ENCODE data around the gene SSH2. TPM values are rescaled to one million over a fixed set of nuclear protein-coding genes. Genes with fewer than 3 reads are reported as not detected.

Gene SSH2
- total and polyA plus RNA-seq, 2 of the 13 experiments (the other 11 are each of a cell fraction or from before 2014, with no cell fraction given), result 6.0 to 6.4 TPM

- no peaks in the 10 kb centered on the region for H3K27me3 ChIP-seq (ENCODE audit: control insufficient read depth in 1 of 2, insufficient read depth in 2 of 2, low read length in 2 of 2)
- ChIA-PET POLR2A (no interaction called here), CTCF (ENCODE audit: low intra/inter-chr PET ratio, low total read pairs) (interaction anchor here (2.1 kb wide), 1 partner anchor 138 kb away, joined by 34 read pairs; no protein-coding TSS in a partner anchor)
- no peak overlapping the region for H3K4me2 ChIP-seq (ENCODE audit: low read depth, low read length)
- no TSS peak for BruUV-seq (replicated peaks)
- FAIRE-seq (no peak), ATAC-seq (no peak), DNase-seq (ENCODE audit: low spot score) (no peak)
- in situ Hi-C loops (cut with HindIII; ENCODE audit: extremely low pct_ligation_motif_present, low pct_unique_long_range_greater_than_20kb), result no loop called here
- no peaks in the 10 kb centered on the region for H3K79me2 ChIP-seq (ENCODE audit: insufficient read depth, low read length)
- WGBS (ENCODE audit: low lambda C conversion rate), result 96% methylated on average over 7 of the region's 7 CpGs
- TF ChIP-seq TOPORS (CRISPR knock-in tag; IDR thresholded peaks at IDR 0.05), result no peak
- H3K4me1 ChIP-seq (ENCODE audit: insufficient read depth, low read length), result peaks cover 21% of the 10 kb centered on the region
- H2AFZ ChIP-seq (ENCODE audit: low read length), result no peak overlapping the region
- H3K9ac ChIP-seq (ENCODE audit: insufficient read depth, low read depth, low read length), result no peak overlapping the region
- H3K27ac ChIP-seq (ENCODE audit: extremely low read length, insufficient read depth, low read length), result no peak overlapping the region
- H3K9me3 ChIP-seq (ENCODE audit: low read length), result no peaks in the 10 kb centered on the region
- H3K4me3 ChIP-seq (replicated peaks in 1 of 3; ENCODE audit: insufficient read depth in 1 of 3, low read depth in 2 of 3, low read length in 3 of 3), result no peak overlapping the region
- no peaks in the 10 kb centered on the region for H4K20me1 ChIP-seq (ENCODE audit: insufficient read depth, low read length)
- peaks cover under 1 to 5% of the 10 kb centered on the region in 2 experiments; a peak in 3 of 5 replicates for H3K36me3 ChIP-seq (replicated peaks in 1 of 2; ENCODE audit: control insufficient read depth in 1 of 2, insufficient read depth in 2 of 2, low read length in 2 of 2)
- intact Hi-C loops (cut with micrococcal nuclease; ENCODE audit: unreplicated experiment), result no loop called here
Measured at GRCh38 chr17:29640981-29641642, 288.9 kb downstream of the SSH2 start.

GRCh38 chr17:29640413-29640812 lies 289.6 kb downstream of the SSH2 start:
- CTCF ChIA-PET (ENCODE audit: low intra/inter-chr PET ratio, low total read pairs), result interaction anchor here (1.3 to 2.1 kb wide), 2 partner anchors 139 to 381 kb away, joined by 7 to 34 read pairs; no protein-coding TSS in a partner anchor
- ATAC-seq (no peak), DNase-seq (ENCODE audit: low spot score) (no peak), FAIRE-seq (no peak)
- intact Hi-C loops (cut with micrococcal nuclease; ENCODE audit: unreplicated experiment) (no loop called here), in situ Hi-C loops (cut with HindIII; ENCODE audit: extremely low pct_ligation_motif_present, low pct_unique_long_range_greater_than_20kb) (no loop called here)
- Histone ChIP-seq H3K4me3 (replicated peaks in 1 of 3; ENCODE audit: insufficient read depth in 1 of 3, low read depth in 2 of 3, low read length in 3 of 3) (no peak overlapping the region), H3K79me2 (ENCODE audit: insufficient read depth, low read length) (no peaks in the 10 kb centered on the region), H3K4me1 (ENCODE audit: insufficient read depth, low read length) (peaks cover 21% of the 10 kb centered on the region), H3K36me3 (replicated peaks in 1 of 2; ENCODE audit: control insufficient read depth in 1 of 2, insufficient read depth in 2 of 2, low read length in 2 of 2) (peaks cover 1 to 11% of the 10 kb centered on the region in 2 experiments; a peak in 3 of 5 replicates), H3K9ac (ENCODE audit: insufficient read depth, low read depth, low read length) (no peak overlapping the region), H3K27ac (ENCODE audit: extremely low read length, insufficient read depth, low read length) (no peak overlapping the region), H3K9me3 (ENCODE audit: low read length) (no peaks in the 10 kb centered on the region), H4K20me1 (ENCODE audit: insufficient read depth, low read length) (no peaks in the 10 kb centered on the region), H2AFZ (ENCODE audit: low read length) (no peak overlapping the region), H3K4me2 (ENCODE audit: low read depth, low read length) (no peak overlapping the region), H3K27me3 (ENCODE audit: control insufficient read depth in 1 of 2, insufficient read depth in 2 of 2, low read length in 2 of 2) (no peaks in the 10 kb centered on the region)
- POLR2A ChIA-PET, result no interaction called here
- WGBS (ENCODE audit: low lambda C conversion rate), result 90% methylated on average over 2 of the region's 2 CpGs
- BruUV-seq (replicated peaks), result no TSS peak
- TF ChIP-seq ZSCAN21 (CRISPR knock-in tag; IDR thresholded peaks at IDR 0.05; ENCODE audit: borderline replicate concordance), result no peak
- TF ChIP-seq ZNF350 (CRISPR knock-in tag; IDR thresholded peaks at IDR 0.05; ENCODE audit: borderline replicate concordance, low read depth), result no peak

Measured in HepG2 (cell line).